Amniotic stem cell (primary cell): Measurements from ENCODE around the gene MIOX.

Experiments used
- DNase-seq: peaks from one replicate; lab custom pipeline; 2025; lab: John Stamatoyannopoulos, UW

The MIOX gene

GRCh38 chr22:50490531-50491308 lies 4.1 kb downstream of the MIOX start:
- DNase-seq = no peak

GRCh38 chr22:50497093-50497492 lies 10.4 kb downstream of the MIOX start:
- DNase-seq = no peak

GRCh38 chr22:50498322-50498890 lies 11.7 kb downstream of the MIOX start:
- no peak for DNase-seq

- no peak for DNase-seq
These were observed 13.8 kb downstream of the MIOX start for GRCh38 chr22:50500452-50500851.

DNA sequence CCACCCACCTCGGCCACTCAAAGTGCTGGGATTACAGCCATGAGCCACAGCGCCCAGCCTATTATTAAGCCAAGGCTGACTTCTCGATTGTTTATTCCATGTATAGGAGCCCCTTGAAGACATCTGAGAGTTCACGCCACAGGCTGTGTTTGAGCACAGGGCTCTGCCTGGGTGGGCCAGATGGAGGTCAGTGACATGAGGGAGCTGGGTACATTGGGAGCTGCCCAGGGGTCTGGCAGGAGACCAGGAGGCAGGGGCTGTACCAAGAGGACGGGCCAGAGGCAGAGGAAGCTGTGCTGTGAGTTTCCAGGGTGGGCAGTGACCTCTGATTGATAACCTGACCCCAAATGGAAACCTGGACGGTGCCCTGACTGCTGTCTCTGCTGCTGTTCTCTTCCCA lies 15.4 kb downstream of the MIOX start:
- no peak for DNase-seq

DNA sequence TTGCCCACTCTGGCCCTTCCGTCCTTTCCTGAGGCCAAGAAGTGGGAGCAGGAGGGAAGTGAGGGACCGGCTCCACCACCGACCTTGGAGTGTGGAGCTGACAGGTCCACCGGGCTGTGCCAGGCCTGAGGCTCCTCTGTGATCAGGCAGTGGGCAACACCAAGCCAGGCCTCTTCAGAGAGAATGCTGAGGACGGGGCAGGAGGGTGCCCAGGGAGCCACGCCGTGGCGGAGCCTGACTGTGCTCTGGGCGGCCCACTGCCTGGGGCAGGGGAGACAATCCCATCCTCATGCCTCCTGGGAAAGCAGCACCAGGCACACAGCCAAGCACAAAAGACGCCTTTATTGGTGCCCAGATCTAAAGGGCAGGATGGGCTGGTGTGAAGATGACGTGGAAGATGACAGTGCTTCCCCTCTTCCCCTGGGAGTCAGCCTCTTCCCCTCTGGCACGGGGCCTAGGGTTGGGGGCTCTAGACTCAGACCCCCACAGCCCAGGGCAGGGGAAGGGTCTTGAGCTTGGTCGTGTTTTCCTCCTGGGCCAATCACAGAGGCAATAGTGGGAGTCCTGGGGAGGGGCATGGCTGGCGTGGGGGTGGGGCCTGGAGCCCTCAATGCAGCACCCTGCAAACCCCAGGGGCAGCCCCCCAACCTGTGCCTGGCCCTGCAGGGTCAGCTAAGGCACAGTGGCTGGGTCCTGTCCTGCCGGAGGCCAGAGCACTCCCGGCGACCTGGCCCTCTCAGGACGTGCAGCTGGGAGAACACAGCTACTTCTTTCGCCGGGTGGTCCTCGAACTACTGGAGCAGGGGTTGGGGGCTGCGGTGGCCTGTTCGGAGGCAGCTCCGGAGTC lies 16.2 kb downstream of the MIOX start:
- no peak for DNase-seq

DNA sequence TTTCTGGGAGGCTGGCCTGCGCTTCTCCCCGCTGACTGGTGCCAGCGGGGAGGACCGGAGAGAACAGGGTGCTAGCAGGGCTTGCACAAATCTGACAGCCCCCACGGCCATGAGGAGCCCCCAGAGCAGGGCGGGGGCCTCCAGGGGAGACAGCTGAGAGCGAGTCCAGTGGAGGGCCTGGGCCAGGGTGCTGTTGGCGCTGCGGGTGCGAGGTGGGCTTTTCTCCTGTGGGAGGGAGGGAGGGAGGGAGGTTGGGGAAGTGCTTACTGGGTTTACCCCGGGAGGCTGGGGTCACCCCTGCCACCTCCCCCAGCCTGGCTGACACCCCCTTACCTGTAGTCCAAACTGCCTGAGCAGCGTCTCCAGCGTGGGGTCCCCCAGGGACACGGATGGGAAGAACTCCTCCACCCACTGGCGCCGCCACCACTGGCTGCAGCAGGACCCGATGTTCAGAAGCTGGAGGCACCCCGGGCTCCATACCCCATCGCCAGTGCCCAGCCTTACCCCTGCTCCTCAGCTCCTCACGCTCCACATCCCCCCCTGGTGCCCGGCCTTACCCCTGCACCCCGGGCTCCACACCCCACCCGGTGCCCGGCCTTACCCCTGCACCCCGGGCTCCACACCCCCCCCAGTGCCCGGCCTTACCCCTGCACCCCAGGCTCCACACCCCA lies 17.0 kb downstream of the MIOX start:
- no peak for DNase-seq

GRCh38 chr22:50504369-50505211 lies 17.9 kb downstream of the MIOX start:
- DNase-seq = no peak

DNA sequence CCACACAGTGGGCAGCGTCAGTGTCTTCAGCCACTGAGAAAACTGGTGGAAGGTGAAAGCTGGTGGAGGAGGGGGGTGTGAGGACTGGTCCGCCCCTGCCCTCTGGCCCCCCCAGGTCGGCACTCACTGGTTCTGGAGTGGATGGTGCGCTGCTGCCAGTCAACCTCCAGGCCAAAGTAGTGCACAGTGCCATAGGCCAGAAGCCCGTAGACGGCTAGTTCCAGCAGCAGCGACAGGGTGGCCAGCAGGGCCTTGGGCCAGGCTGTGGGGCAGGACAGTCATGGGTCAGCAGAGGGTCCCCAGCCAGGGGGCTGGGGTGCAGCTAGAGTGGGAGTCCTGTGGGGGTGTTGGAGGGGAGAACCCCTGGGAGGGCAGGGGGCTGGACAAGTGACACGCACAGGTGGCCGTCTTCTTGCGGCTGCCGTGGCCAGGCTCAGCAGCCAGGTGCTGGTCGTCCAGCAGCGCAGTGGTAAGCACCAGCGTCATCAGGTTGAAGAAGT lies 18.7 kb downstream of the MIOX start:
- DNase-seq = no peak

GRCh38 chr22:50505776-50506610 lies 19.3 kb downstream of the MIOX start:
- DNase-seq = no peak

DNA sequence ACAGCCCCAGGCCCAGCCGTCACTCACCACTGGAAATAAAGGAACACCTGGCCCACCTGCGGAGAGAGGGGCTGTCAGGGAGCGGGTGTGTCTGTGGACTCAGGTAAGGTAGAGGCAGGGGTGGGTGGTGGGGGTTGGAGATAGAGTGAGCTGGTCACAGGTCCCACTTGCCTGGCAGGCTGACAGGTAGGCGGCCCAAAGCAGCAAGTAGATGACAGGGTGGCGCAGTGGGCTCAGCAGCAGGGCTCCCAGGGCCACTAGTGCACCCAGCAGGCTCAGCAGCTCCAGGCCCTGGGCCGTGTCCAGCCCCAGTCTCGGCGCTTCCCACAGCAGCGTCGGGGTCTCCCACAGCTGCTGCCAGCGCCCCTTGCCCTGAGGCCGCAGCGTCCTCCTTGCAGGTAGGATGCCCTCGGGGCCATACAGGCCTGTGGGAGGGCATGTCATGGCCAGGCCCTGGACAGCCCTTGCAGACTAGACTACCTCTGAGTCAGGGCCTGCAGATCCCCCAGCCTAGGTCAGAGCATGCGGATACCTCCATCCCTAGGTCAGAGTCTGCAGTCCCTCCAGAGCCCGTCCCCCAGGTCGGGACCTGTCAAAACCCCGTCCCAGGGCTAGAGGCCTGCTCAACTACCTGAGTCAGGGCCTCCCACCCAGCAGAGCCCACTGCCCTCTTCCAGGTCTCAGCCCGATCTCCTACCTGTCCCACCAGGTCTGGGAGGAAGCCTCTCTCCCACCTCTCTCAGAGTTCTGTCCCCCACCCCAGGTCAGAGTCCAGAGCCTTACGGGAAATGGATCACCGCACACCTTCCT lies 20.2 kb downstream of the MIOX start:
- no peak for DNase-seq

DNA sequence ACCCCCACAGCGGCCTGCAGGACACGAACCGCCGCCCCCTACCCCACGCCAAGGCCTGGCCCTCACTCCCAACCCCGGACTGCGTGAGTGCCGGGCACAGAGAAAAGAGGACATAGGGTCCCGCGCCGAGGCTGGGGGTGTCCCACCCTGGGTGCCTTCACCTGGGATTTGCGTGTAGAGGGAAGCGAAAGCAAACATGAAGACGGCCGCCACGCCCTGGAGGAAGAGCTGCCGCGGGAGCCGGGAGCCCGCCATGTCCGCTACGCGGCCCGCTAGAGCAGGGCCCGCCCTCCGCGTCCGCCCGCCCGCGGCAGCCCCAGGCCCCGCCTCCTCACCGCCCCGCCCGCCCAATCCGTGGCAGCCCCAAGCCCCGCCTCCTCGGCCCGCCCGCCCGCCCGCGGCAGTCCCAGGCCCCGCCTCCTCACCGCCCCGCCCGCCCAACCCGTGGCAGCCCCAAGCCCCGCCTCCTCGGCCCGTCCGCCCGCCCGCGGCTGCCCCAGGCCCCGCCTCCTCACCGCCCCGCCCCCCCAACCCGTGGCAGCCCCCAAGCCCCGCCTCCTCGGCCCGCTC lies 20.8 kb downstream of the MIOX start, which contains the start of gene LMF2:
LMF2 (minus strand) TSS at position 282 of the 570 bp plus-strand sequence; CDS start at position 255, 27 bp downstream.
- DNase-seq = no peak

GRCh38 chr22:50507991-50508884 lies 21.6 kb downstream of the MIOX start, which contains the start of gene NCAPH2:
TSS of gene NCAPH2 (plus strand) at chr22:50508224. CDS start at chr22:50508338, 114 bp downstream.
- DNase-seq = peak; percentile 97

DNA sequence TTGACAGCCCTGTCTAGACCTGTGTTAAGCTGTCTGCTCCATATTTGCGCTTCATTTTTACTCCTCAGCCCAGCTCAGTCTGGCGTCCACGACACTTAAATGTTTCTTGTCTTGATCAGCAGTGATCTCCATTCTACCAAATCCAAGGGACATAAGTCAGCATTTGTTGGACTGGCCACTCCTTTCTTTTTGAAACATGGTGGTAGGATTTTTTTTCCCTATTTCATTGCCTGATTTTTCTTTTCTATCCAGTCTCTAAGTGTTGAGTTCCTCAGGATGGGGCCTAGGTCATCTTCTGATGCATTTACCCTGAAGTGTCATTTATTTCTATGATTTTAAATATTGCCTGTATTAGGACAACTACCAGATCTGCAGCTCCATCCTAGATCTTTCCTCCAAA lies 22.2 kb downstream of the MIOX start:
- no peak for DNase-seq

GRCh38 chr22:50513175-50513574 lies 26.5 kb downstream of the MIOX start:
- DNase-seq = no peak

DNA sequence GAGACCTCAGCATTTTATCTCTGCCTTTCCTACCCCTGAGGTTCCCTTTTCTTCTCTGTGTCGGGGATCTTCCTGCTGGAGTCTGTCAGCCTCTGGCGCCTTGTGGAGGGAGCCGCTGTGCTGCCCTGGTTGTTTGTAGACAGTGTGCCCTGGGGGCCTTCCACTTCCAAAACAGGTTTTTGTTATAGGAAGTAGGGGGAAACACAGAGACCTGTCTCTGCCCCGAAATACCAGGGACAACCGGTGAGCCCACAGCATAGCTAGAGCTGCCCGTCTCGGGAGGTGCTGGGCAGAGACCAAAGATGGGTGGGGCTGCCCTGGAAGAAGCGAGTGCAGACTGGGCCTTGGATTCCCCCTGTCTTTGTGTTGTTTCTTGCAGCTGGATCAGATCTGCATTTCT lies 29.4 kb downstream of the MIOX start:
- no peak for DNase-seq

GRCh38 chr22:50516891-50517290 lies 30.2 kb downstream of the MIOX start:
- no peak for DNase-seq
